UCSD-AML1 (cell line): ENCODE results near the gene DRC1.

Experiments
- DNase-seq: peaks from one replicate; lab custom pipeline; 2025; ENCODE audit not compliant: unreplicated experiment; lab: John Stamatoyannopoulos, UW

DRC1 gene

DNA sequence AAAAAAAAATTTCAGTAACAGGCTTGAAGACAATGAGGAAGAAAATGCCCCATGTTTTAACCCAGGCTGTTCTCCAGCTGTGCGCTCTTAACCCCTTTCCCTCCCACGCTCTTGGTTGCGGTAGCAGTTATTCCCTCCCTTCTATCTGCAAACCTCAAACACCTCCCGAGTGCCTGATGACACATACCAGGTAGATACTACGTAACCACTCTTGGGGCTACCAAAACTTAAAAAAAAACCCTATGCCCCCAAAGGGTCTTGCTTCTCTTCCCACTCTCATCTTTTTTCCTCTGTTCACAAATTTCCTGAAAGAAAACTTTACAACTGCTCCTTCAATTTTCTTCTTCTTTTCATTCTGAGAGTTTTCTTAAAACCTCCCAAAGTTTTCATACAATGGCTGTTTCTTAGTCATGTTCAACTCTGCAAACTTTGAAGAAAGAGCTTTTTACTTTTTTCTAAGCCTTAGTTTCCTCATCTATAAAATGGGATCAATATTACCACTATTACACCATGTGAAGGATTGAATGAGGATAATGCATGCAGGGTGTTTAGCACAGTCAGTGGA, 4.9 kb upstream of the DRC1 start:
- DNase-seq = no peak

DNA sequence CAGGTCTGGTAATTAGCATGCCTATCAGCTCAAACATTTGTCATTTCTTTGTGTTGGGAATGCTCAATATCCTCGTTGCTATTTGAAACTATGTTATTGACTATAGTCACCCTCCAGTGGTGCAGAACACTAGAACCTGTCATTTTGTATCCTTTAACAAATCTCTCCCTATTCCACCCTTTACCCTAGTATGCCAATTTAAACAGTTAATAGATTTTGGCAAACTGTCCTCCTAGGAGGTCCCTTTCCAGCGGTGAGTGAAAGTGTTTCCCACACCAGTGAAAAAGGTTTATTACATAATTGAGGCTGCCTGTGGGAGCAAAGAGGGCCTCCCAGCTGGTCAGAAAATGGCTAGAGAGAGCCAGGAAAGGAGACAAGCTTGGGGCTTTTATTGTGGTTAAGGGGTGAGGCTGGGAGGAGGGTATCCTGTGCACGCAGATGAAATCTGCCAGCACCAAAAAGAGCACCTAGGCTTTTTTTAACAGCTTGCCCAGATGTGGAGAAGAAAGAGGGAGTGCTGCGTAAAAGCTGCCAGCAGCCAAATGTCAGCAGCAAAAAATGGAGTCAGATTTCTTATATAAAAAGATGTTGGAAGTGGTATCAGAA, 1.8 kb upstream of the DRC1 start:
- no peak for DNase-seq

DNA sequence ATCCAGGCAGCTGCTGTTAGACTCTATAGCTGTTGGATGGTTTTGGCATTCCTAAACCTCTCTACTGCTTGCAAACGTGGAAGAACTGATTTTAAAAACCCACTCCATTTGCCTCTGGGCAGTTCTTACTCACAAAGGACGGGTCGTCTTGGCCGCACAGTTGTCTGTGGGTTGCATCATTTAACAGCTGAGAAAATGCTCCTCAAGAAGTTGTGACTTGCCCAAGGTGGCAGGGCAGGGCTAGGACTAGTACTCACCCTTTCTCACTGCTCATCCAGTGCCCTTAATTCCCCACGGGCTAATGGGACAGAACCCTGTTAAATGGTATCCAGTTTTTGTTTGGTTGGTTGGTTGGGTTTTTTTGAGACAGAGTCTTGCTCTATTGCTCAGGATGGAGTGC, 997 bp upstream of the DRC1 start:
- no peak for DNase-seq

DNA sequence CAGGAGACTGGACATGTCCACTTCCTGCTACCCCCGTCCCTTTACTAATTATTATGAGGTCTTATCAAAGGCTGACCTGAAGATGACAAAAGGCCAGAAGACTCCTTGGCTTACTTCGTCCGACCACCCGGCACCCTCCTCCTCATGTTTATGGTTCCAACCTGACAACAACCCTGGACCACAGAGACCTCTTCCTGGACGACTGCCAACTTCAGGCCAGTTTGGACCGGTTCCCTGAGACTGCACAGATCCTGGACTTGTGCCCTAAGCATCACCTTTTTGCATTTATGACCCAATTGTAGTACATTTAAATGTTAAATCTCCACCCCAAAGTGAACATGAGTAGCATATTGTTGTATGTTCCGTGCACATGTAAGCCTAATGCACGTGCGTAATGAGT, 5.8 kb downstream of the DRC1 start:
- no peak for DNase-seq

DNA sequence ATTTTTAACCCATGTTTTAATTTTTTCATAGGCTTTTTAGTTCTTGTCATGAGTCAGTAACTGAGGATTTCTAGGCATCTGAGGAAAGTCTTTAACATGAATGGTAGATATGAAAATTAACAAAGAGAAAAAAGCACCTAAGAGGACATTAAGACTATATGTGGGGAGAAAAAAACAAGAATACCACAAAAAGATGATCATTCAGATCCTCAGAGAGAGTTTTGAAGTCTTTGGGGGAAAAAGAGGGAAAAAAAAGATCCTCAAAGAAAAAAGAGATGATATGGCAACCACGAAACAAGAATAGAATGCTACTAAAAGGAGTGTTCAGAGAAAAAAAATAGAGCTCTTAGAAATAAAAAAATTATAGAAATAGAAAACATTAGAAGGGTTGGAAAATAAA, 8.1 kb downstream of the DRC1 start:
- no peak for DNase-seq

DNA sequence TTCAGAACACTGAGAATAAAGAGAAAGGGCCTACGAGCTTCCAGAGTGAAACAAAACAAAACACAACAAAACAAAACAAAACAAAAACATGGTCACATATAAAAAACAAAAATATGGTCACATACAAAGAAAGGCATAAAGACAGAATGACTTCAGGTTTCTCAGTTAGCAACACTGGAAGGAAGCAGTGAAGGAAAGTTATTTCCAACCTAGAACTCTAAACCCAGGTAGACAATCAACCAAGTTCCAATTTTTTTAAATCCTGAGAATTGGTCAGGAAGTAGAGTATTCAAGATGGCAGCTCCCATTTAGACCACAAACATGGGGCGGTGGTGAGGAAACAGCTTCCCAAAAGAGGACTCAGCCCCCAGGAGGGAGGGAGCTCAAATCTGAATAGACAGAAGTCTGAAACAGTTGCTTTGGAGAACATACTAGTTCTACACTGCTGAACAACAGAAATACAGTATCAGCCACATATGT, 9.1 kb downstream of the DRC1 start:
- DNase-seq = no peak

DNA sequence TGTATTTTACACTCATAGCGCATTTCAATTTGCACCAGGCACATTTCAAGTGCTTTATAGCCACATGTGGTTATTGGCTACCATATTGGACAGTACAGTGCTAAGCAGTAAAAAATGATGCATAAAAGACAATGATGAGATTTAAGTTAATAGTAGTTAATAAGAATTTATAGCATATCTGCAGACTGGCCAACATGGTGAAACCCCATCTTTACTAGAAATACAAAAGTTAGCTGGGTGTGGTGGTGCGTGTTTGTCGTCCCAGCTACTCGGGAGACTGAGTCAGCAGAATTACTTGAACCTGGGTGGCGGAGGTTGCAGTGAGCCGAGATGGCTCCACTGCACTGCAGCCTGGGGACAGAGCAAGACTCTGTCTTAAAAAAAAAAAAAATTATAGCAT, 9.7 kb downstream of the DRC1 start:
- no peak for DNase-seq

DNA sequence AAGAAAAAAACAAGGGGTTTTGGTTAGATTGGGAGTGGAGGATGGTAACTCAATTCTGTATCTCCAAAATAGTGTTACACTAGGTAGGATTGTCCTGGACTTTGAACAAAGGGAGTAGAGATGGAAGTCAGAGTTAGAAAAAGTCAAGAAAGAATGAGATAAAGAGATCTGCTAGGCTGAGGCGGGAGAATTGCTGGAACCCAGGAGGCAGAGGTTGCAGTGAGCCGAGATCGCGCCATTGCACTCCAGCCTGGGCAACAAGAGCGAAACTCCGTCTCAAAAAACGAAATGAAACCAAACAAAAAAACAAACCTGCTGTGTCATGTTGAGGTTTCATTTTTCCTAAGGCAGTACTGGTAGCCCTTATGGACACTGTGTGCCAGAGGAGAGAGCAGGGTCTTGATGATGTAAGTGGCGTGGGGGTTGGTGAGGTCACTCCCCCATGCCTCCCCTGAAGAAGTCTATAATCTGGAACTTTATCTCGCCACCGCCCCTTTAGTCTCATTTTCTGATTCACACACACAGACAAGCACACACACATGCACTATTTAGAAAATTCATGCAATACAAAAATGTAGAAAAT, 10.5 kb downstream of the DRC1 start:
- no peak for DNase-seq

DNA sequence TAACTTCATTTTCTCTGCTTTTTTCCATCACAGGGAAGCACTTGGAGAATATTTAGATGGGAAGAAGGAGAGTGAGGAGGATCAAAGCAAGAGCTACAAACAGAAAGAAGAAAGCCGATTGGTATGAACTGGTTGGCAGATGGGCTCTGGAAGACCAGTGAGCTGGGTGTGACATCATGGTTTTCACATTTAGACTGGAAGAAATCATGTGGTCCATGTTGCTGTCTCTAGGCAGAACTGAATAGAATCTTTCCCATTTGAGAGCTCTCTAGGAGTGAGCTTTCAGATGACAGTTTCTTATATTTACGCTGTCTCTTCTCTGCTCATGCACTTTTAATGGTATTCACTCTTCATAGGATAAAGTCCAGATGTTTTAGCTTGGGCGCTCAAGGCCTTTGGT, 12.6 kb downstream of the DRC1 start:
- no peak for DNase-seq

DNA sequence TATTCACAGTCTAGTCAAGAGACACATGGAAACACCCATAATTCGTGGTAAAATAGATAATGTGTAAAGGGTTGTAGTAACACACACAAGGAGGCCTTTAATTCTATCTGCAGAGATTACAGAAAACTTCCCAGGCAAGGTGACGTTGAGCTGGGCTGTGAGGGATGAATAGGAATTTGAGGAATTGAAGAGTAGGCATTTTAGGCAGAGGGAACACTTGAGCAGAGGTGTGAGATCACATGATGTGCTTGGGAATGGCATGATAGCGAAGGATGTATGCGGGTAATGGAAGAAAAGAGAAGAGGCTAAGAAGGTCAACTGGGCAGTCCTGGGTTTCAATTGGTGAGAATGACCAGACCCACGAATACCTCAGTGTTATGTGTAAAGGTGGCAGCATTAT, 20.2 kb downstream of the DRC1 start:
- DNase-seq = no peak

DNA sequence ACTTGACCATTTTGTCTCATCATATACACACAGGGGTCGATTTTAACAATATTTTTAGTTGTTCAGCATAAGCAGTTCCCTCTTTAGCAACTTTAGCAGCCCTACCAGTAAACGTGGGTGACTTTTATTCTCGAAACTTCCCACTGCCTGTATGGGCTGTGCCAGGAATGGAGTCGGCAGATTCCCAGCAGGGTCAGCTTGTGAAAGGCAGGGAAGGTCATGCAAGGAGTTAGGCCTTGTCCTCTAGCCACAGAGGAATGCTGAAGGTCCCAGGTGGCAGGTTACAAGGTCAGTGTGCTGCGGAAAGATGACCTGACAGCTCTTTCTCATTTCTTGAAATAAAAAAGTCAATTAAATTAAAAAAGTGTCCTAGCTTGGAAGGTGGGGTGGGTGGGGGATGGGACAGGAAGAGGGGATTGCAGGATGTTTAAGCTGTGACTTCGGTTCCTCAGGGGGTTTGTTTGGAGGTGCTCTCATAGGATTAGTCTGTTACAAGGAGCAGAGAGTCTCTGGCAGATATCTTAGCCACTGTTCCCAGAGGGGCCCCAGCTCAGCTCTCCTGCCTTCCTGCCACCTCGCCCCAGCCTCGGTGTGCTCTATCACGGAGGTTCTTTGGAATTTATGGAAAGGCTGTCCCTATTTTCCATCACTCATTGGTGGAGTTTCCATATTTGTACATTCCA, 21.4 kb downstream of the DRC1 start:
- no peak for DNase-seq

DNA sequence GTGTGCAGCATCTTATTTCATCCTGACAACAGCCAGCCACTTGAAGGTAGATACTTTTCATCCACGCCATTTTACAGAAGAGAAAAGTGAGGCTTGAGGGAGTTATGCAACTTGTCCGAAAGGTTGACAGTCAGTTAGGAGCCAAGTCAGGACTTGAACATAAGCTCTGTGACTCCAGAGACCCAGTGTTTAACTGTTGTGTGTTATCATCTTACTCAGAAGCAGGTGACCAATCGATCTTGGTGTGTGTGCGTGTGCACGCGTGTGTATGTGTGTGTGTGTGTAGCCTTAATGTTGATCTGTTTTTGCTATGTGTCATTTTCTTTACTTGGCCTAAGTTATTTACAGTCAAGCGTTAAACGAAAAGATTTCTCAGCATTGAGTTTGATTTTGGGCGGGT, 22.0 kb downstream of the DRC1 start:
- DNase-seq = no peak

DNA sequence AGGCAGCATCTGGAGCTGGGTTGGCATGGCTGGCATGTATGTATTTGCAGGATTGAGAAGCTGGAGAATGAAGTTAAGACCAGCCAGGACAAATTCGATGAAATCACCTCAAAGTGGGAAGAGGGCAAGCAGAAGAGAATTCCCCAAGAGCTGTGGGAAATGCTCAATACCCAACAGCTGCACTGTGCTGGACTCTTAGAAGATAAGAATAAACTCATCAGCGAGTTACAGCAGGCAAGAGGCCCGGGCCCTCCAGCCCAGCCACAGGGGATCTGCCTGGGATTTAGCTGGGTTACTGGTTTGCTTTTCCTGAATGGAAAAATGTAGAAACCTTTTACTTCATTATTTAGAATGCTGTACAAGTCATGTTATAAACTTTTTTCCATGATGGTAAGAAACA, 22.5 kb downstream of the DRC1 start:
- DNase-seq = no peak

DNA sequence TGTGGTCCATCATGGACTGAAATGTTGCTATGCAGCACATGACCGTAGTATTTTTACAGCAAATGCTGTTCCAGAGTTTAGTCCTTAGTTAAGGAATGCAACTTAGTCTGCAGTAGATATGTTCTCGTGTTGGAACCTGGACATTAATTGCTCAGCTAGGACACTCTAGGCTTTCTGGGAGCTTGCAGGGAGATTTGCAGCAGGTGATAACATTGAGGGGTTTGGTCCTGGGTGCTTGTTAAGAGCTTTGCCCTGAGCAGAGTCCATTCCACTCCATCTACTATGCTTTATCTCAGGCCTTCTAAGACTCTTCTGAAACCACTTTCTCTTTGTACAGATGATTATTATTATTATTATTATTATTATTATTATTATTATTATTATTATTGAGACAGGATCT, 27.1 kb downstream of the DRC1 start:
- no peak for DNase-seq

DNA sequence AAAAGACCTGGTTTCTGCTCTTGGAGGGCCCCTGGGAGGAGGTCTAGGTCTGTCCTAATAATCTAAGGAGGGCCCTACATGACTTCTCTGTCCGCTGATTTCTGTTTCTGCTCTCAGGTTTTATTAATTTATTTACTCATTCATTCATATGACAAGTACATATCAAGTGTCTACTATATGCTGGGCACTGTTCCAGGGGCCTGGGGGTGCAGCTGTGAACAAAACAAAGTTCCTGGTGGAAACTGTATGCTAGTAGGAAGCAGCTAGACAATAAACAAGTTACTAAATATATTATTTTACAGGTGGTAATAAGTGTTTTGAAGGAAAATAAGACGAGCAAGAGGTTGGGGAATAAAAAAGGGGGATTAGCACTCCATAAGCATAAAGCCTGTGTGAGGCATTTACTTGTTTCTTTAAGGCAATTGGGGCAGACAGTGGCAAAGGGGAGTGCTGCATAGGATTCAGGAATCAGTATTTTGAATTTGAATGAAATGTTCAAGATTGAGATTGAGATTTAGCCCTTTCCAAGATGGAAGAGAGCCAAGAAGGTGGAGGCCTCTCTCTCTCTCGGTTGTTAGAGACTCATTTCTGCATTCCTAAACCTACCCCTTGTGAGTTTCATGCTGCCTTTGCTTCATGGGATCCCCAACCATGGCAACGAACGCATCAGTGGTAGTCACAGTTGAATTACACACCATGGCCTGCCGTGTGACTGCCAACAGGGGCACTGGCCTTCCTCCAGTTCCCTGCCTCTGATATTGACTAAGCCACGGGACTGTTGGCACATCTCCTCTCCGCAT, 28.3 kb downstream of the DRC1 start:
- no peak for DNase-seq

DNA sequence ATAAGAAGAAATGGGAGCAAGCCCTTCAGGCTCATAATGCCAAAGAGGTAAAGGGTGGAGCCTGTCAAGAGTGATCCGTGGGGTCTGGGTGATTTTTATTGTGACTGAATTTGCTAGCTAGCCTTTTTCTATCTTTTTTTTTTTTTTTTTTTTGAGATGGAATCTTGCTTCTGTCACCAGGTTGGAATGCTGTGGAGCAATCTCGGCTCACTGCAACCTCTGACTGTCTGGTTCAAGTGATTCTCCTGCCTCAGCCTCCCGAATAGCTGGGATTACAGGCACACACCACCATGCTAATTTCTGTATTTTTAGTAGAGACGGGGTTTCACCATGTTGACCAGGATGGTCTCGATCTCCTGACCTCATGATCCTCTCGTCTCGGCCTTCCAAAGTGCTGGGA, 29.1 kb downstream of the DRC1 start:
- no peak for DNase-seq

DNA sequence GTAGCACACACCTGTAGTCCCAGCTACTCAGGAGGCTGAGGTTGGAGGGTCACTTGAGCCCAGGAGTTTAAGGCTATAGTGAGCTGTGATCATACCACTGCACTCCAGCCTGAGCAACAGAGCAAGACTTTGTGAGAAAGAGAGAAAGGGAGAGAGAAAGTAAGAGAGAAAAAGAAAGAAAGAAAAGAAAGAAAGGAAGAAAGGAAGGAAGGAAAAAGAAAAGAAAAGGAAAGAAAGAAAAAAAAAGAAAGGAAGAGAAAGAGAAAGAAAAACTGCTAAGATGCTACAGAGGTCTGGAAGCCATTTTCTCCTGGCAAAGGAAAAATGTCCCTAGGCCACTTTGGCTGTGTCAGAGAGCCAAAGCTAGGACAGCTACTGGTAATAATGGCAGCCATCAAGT, 30.6 kb downstream of the DRC1 start:
- no peak for DNase-seq

DNA sequence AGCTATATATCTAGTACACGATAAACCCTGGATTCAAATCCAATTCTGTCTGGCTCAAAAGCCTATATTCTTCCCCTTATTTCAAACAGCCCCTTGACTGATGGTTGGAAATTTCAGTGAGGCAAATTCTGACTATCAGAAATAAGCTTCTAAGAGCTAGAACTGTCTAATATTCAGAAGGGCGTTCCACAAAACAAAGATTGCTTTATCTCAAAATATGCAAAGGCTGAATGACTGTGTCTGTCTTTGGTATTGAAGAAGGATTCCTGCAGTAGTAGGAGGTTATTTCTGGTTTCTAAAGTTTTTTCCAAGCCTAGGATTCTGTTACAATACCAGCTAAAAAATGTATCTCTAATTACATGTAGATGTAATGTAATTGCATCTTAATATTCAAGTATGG, 31.1 kb downstream of the DRC1 start:
- DNase-seq = no peak

DNA sequence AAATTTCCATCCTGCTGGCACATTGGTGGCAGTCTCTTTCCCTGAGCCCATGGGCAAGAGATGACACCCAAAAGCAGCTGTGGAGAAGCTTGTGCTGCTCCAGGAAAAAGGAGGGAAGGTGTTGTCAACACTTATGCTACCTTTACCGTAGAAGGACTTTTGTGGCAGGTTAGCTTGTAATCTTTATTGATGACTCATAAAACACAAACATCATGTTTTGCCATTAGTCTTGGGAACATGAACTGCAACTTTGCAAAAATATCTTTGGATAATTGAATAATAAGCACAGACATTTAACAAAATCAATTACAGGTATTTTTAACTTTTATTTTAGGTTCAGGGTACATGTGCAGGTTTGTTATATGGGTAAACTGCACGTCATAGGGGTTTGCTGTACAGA, 33.4 kb downstream of the DRC1 start:
- DNase-seq = no peak

DNA sequence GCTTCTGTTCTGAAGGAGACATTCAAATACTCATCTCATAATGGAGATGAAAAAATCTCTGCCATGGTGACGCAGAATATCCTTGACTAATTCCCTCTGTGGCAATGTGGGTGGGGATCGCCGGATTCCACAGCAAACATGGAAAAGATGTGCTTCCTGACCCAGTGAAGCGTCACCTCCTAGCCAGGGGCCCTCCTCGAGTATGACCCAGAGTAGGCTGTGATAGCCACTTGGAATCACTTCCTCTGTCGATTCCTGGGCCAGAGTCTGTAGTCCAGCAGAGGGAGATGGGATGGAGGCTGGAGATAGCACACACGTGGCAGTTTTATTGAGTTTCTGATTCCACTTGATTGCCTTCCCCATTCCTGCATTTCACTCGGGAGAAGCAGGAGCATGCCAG, 36.8 kb downstream of the DRC1 start:
- no peak for DNase-seq

DNA sequence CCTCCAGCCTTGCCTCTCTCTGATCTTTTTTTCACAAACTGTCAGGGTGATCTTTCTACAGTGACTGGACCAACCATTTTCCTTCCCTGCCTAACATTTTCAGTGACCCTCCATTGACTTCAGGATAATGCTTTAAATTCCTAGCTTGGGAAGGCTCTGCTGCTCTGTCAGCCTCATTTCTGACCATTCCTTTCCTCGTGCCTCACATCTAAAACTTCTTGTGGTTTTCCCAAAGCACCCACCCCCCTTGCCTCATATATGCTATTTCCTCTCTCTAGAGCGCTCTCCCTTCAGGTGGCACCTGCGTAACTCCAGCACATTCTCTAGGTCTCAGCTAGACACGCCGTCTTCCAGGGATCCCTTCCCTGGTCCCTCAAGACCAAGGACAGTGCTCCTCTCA, 37.2 kb downstream of the DRC1 start:
- DNase-seq = no peak

DNA sequence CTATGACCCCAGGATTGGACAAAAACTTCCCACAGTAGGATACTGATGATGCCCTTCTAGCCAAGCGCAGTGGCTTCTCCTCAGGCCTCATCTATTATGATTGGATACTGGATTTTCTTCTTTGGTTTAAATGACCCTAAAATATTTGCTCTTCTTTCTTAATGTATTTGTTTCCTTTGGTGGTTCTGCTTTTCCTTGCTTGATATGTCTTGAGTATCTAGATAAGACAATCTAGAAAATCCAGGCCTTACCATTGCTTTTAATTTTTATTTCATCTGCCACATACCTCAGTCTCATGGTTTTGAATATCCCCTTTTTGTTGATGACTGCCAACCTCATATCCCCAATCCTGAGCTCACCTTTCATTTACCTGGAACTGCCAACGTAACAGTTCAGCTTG, 40.6 kb downstream of the DRC1 start:
- DNase-seq = no peak
